ENCODE data around the gene SPACA9. TPM values are rescaled to one million over a fixed set of nuclear protein-coding genes. Genes with fewer than 3 reads are reported as not detected.

Gene SPACA9
- total RNA-seq, 1 donor from 2014 or later, result 0.75 TPM

- ATAC-seq (no peak), DNase-seq (ENCODE audit: low spot score) (no peak)
These were observed 9.5 kb downstream of the SPACA9 start for GRCh38 chr9:132888151-132888550.

- ATAC-seq (no peak), DNase-seq (ENCODE audit: low spot score) (no peak)
These were observed 13.7 kb downstream of the SPACA9 start for GRCh38 chr9:132892400-132892799.

- DNase-seq (ENCODE audit: low spot score) (no peak), ATAC-seq (no peak)
These were observed 15.6 kb downstream of the SPACA9 start for GRCh38 chr9:132894346-132894745.

GRCh38 chr9:132894862-132895835 is 16.5 kb downstream of the SPACA9 start:
- ATAC-seq, result no peak
- no peak for DNase-seq (ENCODE audit: low spot score)

- no peak for ATAC-seq
- no peak for DNase-seq (ENCODE audit: low spot score)
These were observed 17.6 kb downstream of the SPACA9 start for GRCh38 chr9:132896264-132896663.

- ATAC-seq (no peak), DNase-seq (ENCODE audit: low spot score) (no peak)
These were observed 18.2 kb downstream of the SPACA9 start for GRCh38 chr9:132896906-132897305.

- DNase-seq (ENCODE audit: low spot score), result no peak
- ATAC-seq, result no peak
These were observed 19.4 kb downstream of the SPACA9 start for GRCh38 chr9:132898051-132898450.

- DNase-seq (ENCODE audit: low spot score) (peak; percentile 55), ATAC-seq (peak; percentile 93)
These were observed 23.4 kb downstream of the SPACA9 start for GRCh38 chr9:132901858-132902831.

- ATAC-seq, result no peak
- no peak for DNase-seq (ENCODE audit: low spot score)
These were observed 25.1 kb downstream of the SPACA9 start for GRCh38 chr9:132903574-132904492.

GRCh38 chr9:132905726-132906125 is 27.0 kb downstream of the SPACA9 start:
- DNase-seq (ENCODE audit: low spot score) (no peak), ATAC-seq (no peak)

- ATAC-seq (no peak), DNase-seq (ENCODE audit: low spot score) (no peak)
These were observed 29.9 kb downstream of the SPACA9 start for GRCh38 chr9:132908635-132909034.

- ATAC-seq (no peak), DNase-seq (ENCODE audit: low spot score) (no peak)
These were observed 30.6 kb downstream of the SPACA9 start for GRCh38 chr9:132909311-132909710.

- ATAC-seq (no peak), DNase-seq (ENCODE audit: low spot score) (no peak)
These were observed 31.7 kb downstream of the SPACA9 start for GRCh38 chr9:132910376-132910775.

- ATAC-seq, result no peak
These were observed 33.4 kb downstream of the SPACA9 start for GRCh38 chr9:132912131-132912530.

GRCh38 chr9:132914924-132915323 is 36.2 kb downstream of the SPACA9 start:
- ATAC-seq, result no peak
- DNase-seq (ENCODE audit: low spot score), result no peak

More at GRCh38 chr9:132912131-132912530, 33.4 kb downstream of the SPACA9 start:
- DNase-seq (ENCODE audit: low spot score), result no peak

GRCh38 chr9:132919614-132920268 is 41.0 kb downstream of the SPACA9 start:
- ATAC-seq (no peak), DNase-seq (ENCODE audit: low spot score) (no peak)

- ATAC-seq, result no peak
- no peak for DNase-seq (ENCODE audit: low spot score)
These were observed 44.7 kb downstream of the SPACA9 start for GRCh38 chr9:132923346-132923902.

GRCh38 chr9:132927704-132928103 is 49.0 kb downstream of the SPACA9 start:
- ATAC-seq (no peak), DNase-seq (ENCODE audit: low spot score) (no peak)

GRCh38 chr9:132931178-132931735 is 52.6 kb downstream of the SPACA9 start:
- no peak for DNase-seq (ENCODE audit: low spot score)
- ATAC-seq, result no peak

Data from left lobe of liver (tissue), 2 donors.